ENCODE measurements around the gene LMF1. TPM values are rescaled to one million over a fixed set of nuclear protein-coding genes. Genes with fewer than 3 reads are reported as not detected.

Gene LMF1
- polyA plus RNA-seq, 1 donor from 2014 or later = 16.2 TPM

GRCh38 chr16:938136-938535, 32.6 kb downstream of the LMF1 start:
- H3K9ac ChIP-seq (ENCODE audit: low read length) = no peak overlapping the region

GRCh38 chr16:937723-938122, 33.1 kb downstream of the LMF1 start:
- Histone ChIP-seq H3K9me3 (ENCODE audit: low read length) (no peaks in the 10 kb centered on the region), H3K9me2 (ENCODE audit: insufficient read depth, low read length) (no peaks in the 10 kb centered on the region), H4K20me1 (ENCODE audit: insufficient read depth) (no peaks in the 10 kb centered on the region), H3K27ac (ENCODE audit: low read length) (no peak overlapping the region), H3K27me3 (ENCODE audit: insufficient read depth, low read depth, low read length) (no peaks in the 10 kb centered on the region), H3K79me2 (replicated peaks; ENCODE audit: insufficient read depth, low read length) (no peaks in the 10 kb centered on the region), H3K4me2 (ENCODE audit: low read length) (no peak overlapping the region), H3K9ac (ENCODE audit: low read length) (no peak overlapping the region), H3K36me3 (ENCODE audit: insufficient read depth, low read length) (peaks cover 6% of the 10 kb centered on the region), H2AFZ (ENCODE audit: low read depth, low read length) (no peak overlapping the region), H3F3A (ENCODE audit: insufficient read depth, low read length, poor library complexity, severe bottlenecking) (no peaks in the 10 kb centered on the region), H3K4me3 (ENCODE audit: low read length) (no peak overlapping the region)
- TF ChIP-seq EP300 (conservative IDR thresholded peaks at IDR 0.05; ENCODE audit: poor library complexity, severe bottlenecking) (no peak), RAD21 (conservative IDR thresholded peaks at IDR 0.05) (no peak), EZH2 (IDR thresholded peaks at IDR 0.05; ENCODE audit: borderline replicate concordance, insufficient read depth, low read length, poor library complexity, severe bottlenecking) (no peak)

More at GRCh38 chr16:938136-938535, 32.6 kb downstream of the LMF1 start:
- H3K4me3 ChIP-seq (ENCODE audit: low read length) = no peak overlapping the region
- H3K9me3 ChIP-seq (ENCODE audit: low read length) = no peaks in the 10 kb centered on the region
- H4K20me1 ChIP-seq (ENCODE audit: insufficient read depth) = no peaks in the 10 kb centered on the region
- peaks cover 6% of the 10 kb centered on the region for H3K36me3 ChIP-seq (ENCODE audit: insufficient read depth, low read length)
- no peak overlapping the region for H3K4me2 ChIP-seq (ENCODE audit: low read length)
- no peaks in the 10 kb centered on the region for H3K79me2 ChIP-seq (replicated peaks; ENCODE audit: insufficient read depth, low read length)
- no peaks in the 10 kb centered on the region for H3F3A ChIP-seq (ENCODE audit: insufficient read depth, low read length, poor library complexity, severe bottlenecking)
- H3K9me2 ChIP-seq (ENCODE audit: insufficient read depth, low read length) = no peaks in the 10 kb centered on the region
- TF ChIP-seq SMC3 (conservative IDR thresholded peaks at IDR 0.05; ENCODE audit: poor library complexity) = no peak
- no peak for TF ChIP-seq EZH2 (IDR thresholded peaks at IDR 0.05; ENCODE audit: borderline replicate concordance, insufficient read depth, low read length, poor library complexity, severe bottlenecking)
- TF ChIP-seq TAF1 (IDR thresholded peaks at IDR 0.05; ENCODE audit: low read depth) = no peak
- TF ChIP-seq RAD21 (conservative IDR thresholded peaks at IDR 0.05) = no peak
- TF ChIP-seq CTCF (IDR thresholded peaks at IDR 0.05; ENCODE audit: poor library complexity, severe bottlenecking) = no peak
- TF ChIP-seq REST (IDR thresholded peaks at IDR 0.05; ENCODE audit: borderline replicate concordance) = no peak
- TF ChIP-seq POLR2AphosphoS5 (IDR thresholded peaks at IDR 0.05) = no peak
- no peak for TF ChIP-seq EP300 (conservative IDR thresholded peaks at IDR 0.05; ENCODE audit: poor library complexity, severe bottlenecking)
- no peak for TF ChIP-seq MXI1 (conservative IDR thresholded peaks at IDR 0.05; ENCODE audit: poor library complexity, severe bottlenecking)
- no peaks in the 10 kb centered on the region for H3K27me3 ChIP-seq (ENCODE audit: insufficient read depth, low read depth, low read length)
- no peak overlapping the region for H3K27ac ChIP-seq (ENCODE audit: low read length)
- H2AFZ ChIP-seq (ENCODE audit: low read depth, low read length) = no peak overlapping the region

Data from neural cell (in vitro differentiated cells).